ENCODE results near the gene L3HYPDH.

Gene L3HYPDH

GRCh38 chr14:59481871-59482540 lies 2.2 kb downstream of the L3HYPDH start:
- ChIA-PET CTCF (interaction anchor here (0.8 to 3.9 kb wide), 3 partner anchors 8 to 95 kb away, joined by 3 to 34 read pairs (median 5); partner anchors contain the start of gene CCDC175), POLR2A (no interaction called here)
- DNase-seq (ENCODE audit: extremely low spot score) = no peak
- no peak for TF ChIP-seq CTCF (IDR thresholded peaks at IDR 0.05; ENCODE audit: control extremely low read depth, extremely low read depth, low read depth, missing control alignments)

- ChIA-PET POLR2A (no interaction called here), CTCF (no interaction called here)
- DNase-seq (ENCODE audit: extremely low spot score) = no peak
- no peak for TF ChIP-seq CTCF (IDR thresholded peaks at IDR 0.05; ENCODE audit: control extremely low read depth, extremely low read depth, low read depth, missing control alignments)
These were observed 2.8 kb downstream of the L3HYPDH start for GRCh38 chr14:59481407-59481806.

- ChIA-PET CTCF (interaction anchor here (1.1 to 1.5 kb wide), 5 partner anchors 9 to 704 kb away, joined by 3 to 4 read pairs (median 3); no protein-coding TSS in a partner anchor), POLR2A (no interaction called here)
- no peak for TF ChIP-seq CTCF (IDR thresholded peaks at IDR 0.05; ENCODE audit: control extremely low read depth, extremely low read depth, low read depth, missing control alignments)
- DNase-seq (ENCODE audit: extremely low spot score) = no peak
These were observed 4.0 kb downstream of the L3HYPDH start for GRCh38 chr14:59480166-59480565.

- ChIA-PET POLR2A (no interaction called here), CTCF (interaction anchor here (0.7 to 1.2 kb wide), 3 partner anchors 32 to 978 kb away, joined by 3 read pairs; no protein-coding TSS in a partner anchor)
- no peak for TF ChIP-seq CTCF (IDR thresholded peaks at IDR 0.05; ENCODE audit: control extremely low read depth, extremely low read depth, low read depth, missing control alignments)
These were observed 5.7 kb downstream of the L3HYPDH start for GRCh38 chr14:59478540-59478939.

GRCh38 chr14:59475709-59476108 lies 8.5 kb downstream of the L3HYPDH start:
- no peak for TF ChIP-seq CTCF (IDR thresholded peaks at IDR 0.05; ENCODE audit: control extremely low read depth, extremely low read depth, low read depth, missing control alignments)
- DNase-seq (ENCODE audit: extremely low spot score) = no peak
- ChIA-PET POLR2A (no interaction called here), CTCF (interaction anchor here (5.0 kb wide), 1 partner anchor 8 kb away, joined by 34 read pairs; the partner anchor contains the start of genes JKAMP and L3HYPDH)

More at GRCh38 chr14:59478540-59478939, 5.7 kb downstream of the L3HYPDH start:
- no peak for DNase-seq (ENCODE audit: extremely low spot score)

GRCh38 chr14:59474172-59474571 lies 10.0 kb downstream of the L3HYPDH start:
- DNase-seq (ENCODE audit: extremely low spot score) = no peak
- ChIA-PET CTCF (interaction anchor here (1.4 to 5.0 kb wide), 3 partner anchors 10 to 23 kb away, joined by 5 to 34 read pairs (median 6); partner anchors contain the start of genes JKAMP and L3HYPDH), POLR2A (no interaction called here)
- TF ChIP-seq CTCF (IDR thresholded peaks at IDR 0.05; ENCODE audit: control extremely low read depth, extremely low read depth, low read depth, missing control alignments) = no peak

All from GM10248 (cell line).